Left lung (tissue), 10 donors: Measurements from ENCODE around the gene PHF1. TPM values are rescaled to one million over a fixed set of nuclear protein-coding genes. Genes with fewer than 3 reads are reported as not detected.
"Not testable (repeated sequence)": the region's sequence is repeated elsewhere in the genome, so short reads cannot be mapped to it uniquely, and the experiment has no call there.

Source experiments
- ATAC-seq: fragments of 200-7000 bp; cut with Tn5 transposase; one replicate; pipeline ENCODE4 v1.9.1; 2020; ENCODE audit warnings: moderate library complexity
- DNase-seq, 4 donors: peaks; one replicate each; pipeline ENCODE4 v3.0.0-alpha.2; 2013 to 2020
- H3K27ac ChIP-seq, 2 donors: fragments of 200-600 bp; sonication (generic) in 1 of 2; one replicate each; pipeline versions ENCODE4 v1.5.0 to v1.8.0; 2020 to 2021
- H3K27me3 ChIP-seq, 2 donors: fragments of 200-600 bp; sonication (generic) in 1 of 2; one replicate each; pipeline versions ENCODE4 v1.5.0 to v1.8.0; 2020 to 2021
- H3K36me3 ChIP-seq, 2 donors: fragments of 200-600 bp; sonication (generic) in 1 of 2; one replicate each; pipeline versions ENCODE4 v1.5.0 to v1.8.0; 2020 to 2021
- H3K4me1 ChIP-seq, 2 donors: fragments of 200-600 bp; one replicate each; pipeline ENCODE4 v1.8.0; 2021
- H3K4me3 ChIP-seq, 2 donors: fragments of 200-600 bp; sonication (generic) in 1 of 2; one replicate each; pipeline versions ENCODE4 v1.5.0 to v1.8.0; 2020 to 2021; ENCODE audit warnings: mild to moderate bottlenecking in 1 of 2
- H3K9me3 ChIP-seq, 2 donors: fragments of 200-600 bp; sonication (generic) in 1 of 2; one replicate each; pipeline versions ENCODE4 v1.5.0 to v1.8.0; 2020 to 2021
- intact Hi-C, 2 donors: fragments of 100-400 bp; cut with DNase I; formaldehyde crosslinking; loops; one replicate each; pipeline versions ENCODE4 v1.11.2 to v1.14.2; 2022
- polyA plus RNA-seq, 6 donors: library from polyadenylated mRNA; unstranded; fragments of 120-200 nt; gene quantifications; one replicate each; pipeline ENCODE4 v1.2.1, GENCODE V29; 2013; ENCODE audit not compliant: insufficient read length in 6 of 6
- total RNA-seq, 2 donors: library from RNA; stranded (reverse); fragmentation: NEBNext Ultra II Directional; extraction: Animal tissue kit (Norgen Biotek cat#: 25700); gene quantifications; one replicate each; pipeline ENCODE4 v1.2.1, GENCODE V29; 2021
- TF ChIP-seq, protein P1 (sequence below), 2 donors: fragments of 200-600 bp; sonication (generic) in 1 of 2; IDR thresholded peaks; one replicate each; pipeline versions ENCODE4 v1.5.0 to v1.8.0; 2021; ENCODE audit warnings: antibody characterized with exemption in 2 of 2
- donor health status: DM: no; HTN: yes; CAD: no.
- donor health status: DM: no; HTN: no; CAD: no.

PHF1 gene
- total and polyA plus RNA-seq, 8 donors, result 43.4 to 91.9 (median 68.4) TPM

DNA sequence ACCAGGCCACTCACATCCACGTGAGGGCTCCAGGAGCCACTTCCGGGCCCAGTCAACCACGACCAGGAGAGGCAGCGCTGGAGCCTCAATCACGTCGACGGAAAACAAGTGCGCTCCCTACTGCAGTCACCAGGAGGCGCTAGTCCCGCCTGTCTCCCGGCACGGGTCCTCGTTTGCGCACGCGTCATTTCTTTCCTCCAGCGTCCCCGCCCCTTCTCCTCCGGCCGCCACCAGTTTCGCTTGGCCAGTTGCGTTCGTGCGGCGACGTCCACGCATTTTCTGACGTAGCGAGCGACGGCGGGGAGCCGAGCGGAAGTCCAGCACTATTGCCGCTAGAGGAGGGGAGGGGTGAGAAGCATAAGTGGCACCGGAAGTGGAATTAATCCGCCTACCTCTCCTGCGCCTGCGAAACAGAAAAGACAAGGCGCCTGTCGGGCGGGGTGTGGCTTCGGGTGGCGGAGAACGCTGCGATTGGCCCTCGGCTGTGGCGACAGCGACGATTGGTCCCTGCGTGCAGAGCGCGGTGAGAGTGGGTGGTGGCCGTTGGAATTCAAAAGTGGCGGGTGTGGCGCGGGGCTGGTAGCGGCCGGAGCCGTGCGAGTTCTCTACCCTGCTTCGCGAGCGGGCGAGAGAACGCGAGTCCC lies 19.4 kb upstream of the PHF1 start, which contains the start of gene KIFC1:
TSS of gene KIFC1 (plus strand) at position 546 of the 644 bp plus-strand sequence. CDS start 163 bp downstream, outside the sequence.
- TF ChIP-seq, protein P1, sequence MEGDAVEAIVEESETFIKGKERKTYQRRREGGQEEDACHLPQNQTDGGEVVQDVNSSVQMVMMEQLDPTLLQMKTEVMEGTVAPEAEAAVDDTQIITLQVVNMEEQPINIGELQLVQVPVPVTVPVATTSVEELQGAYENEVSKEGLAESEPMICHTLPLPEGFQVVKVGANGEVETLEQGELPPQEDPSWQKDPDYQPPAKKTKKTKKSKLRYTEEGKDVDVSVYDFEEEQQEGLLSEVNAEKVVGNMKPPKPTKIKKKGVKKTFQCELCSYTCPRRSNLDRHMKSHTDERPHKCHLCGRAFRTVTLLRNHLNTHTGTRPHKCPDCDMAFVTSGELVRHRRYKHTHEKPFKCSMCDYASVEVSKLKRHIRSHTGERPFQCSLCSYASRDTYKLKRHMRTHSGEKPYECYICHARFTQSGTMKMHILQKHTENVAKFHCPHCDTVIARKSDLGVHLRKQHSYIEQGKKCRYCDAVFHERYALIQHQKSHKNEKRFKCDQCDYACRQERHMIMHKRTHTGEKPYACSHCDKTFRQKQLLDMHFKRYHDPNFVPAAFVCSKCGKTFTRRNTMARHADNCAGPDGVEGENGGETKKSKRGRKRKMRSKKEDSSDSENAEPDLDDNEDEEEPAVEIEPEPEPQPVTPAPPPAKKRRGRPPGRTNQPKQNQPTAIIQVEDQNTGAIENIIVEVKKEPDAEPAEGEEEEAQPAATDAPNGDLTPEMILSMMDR (IDR thresholded peaks at IDR 0.05), result peak; percentile 91 to 96
- Histone ChIP-seq H3K27ac (peak within 1 kb of the TSS; percentile 87 to 94), H3K4me3 (peak within 1 kb of the TSS; percentile 55 to 57), H3K36me3 (no peaks in the 10 kb centered on the region), H3K27me3 (no peaks in the 10 kb centered on the region), H3K4me1 (peaks cover 0 to 25% of the 10 kb centered on the region in 2 donors), H3K9me3 (no peaks in the 10 kb centered on the region)
- peak; percentile 99 to 100 (median 100) for DNase-seq
- ATAC-seq, result peak; percentile 95
- intact Hi-C loops, result no loop called here

DNA sequence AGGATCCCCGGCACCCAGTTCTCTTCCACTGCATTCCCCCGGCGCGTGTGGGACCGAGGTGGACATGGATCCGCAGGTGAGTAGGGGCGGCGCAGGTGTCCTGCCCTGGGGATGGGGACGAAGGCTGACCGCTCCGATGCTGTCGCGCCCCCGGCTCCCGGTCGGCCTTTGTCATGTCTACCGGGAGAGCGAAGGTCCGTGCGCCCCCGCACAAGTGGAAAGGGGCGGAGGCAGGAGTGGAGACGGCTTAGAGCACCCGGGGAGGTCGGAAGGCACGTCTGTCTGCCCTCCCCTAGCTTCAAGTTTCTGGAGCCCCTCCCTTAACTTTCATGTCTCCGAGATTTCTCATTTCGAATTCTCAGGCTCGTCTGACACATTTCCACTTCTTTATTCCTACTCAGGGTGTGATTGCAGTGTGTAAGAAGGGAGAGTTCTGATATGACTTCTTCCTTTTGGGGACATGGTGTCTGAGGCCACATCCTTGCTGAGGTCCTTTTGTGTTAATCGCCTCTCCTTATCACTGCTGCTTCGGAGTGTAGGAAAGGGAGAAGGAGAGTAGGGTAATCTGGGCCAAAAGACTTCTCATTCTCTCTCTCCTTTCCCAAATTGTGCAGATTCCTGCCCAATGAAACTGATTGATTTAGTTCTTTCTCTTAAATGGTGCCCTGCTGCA lies 18.8 kb upstream of the PHF1 start:
- H3K4me3 ChIP-seq, result peak overlapping the region; percentile 55 to 57
- peaks cover 0 to 25% of the 10 kb centered on the region in 2 donors for H3K4me1 ChIP-seq
- peak overlapping the region; percentile 87 to 94 for H3K27ac ChIP-seq
- ATAC-seq, result peak; percentile 1
- peak in 1 of 4 donors; percentile 24 for DNase-seq
- intact Hi-C loops, result no loop called here
- H3K27me3 ChIP-seq, result no peaks in the 10 kb centered on the region
- H3K9me3 ChIP-seq, result no peaks in the 10 kb centered on the region
- TF ChIP-seq, protein P1 (IDR thresholded peaks at IDR 0.05), result no peak
- H3K36me3 ChIP-seq, result no peaks in the 10 kb centered on the region

DNA sequence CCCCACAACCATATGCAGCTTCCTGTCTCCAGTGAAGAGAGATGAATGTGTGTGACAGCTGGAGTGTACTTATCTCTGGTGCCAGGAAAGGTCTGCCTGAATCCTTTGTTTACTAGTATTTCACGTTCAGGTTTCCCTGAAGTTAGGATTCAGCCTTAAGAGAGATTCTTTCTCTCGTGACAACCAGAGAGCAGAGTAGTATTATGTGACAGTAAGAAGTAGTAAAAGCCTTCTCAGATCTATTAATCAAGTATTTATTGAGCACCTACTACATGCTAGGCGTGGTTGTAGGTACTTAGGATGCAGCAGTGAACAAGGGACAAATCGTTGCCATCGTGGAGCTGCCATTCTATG lies 18.2 kb upstream of the PHF1 start:
- TF ChIP-seq, protein P1 (IDR thresholded peaks at IDR 0.05), result no peak
- Histone ChIP-seq H3K9me3 (no peaks in the 10 kb centered on the region), H3K4me1 (peaks cover 0 to 25% of the 10 kb centered on the region in 2 donors), H3K36me3 (no peaks in the 10 kb centered on the region), H3K4me3 (peak overlapping the region; percentile 55 to 57), H3K27ac (peak overlapping the region in 1 of 2 donors; percentile 87), H3K27me3 (no peaks in the 10 kb centered on the region)
- intact Hi-C loops, result no loop called here
- DNase-seq, result no peak
- no peak for ATAC-seq

DNA sequence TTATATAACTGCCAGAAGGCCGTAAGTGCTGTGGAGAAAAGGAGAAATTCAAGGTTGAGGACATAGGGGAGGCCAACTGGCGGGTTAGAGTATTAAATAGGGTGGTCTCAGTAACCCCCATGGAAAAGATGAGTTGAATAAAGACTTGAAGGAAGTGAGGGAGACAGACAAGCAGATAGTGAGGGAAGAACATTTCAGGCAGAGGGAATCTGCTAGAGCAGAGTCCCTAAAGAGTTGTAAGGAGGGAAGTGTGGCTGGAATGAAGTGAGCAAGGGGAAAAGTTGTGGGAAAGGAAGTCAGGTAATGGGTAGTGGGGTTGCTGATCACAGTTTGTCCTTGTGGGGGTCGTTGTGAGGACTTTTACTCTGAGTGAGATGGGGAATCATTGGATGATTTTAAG lies 17.8 kb upstream of the PHF1 start:
- intact Hi-C loops, result no loop called here
- DNase-seq, result no peak
- Histone ChIP-seq H3K9me3 (no peaks in the 10 kb centered on the region), H3K27ac (no peak overlapping the region), H3K36me3 (no peaks in the 10 kb centered on the region), H3K4me1 (peaks cover 0 to 25% of the 10 kb centered on the region in 2 donors), H3K27me3 (no peaks in the 10 kb centered on the region), H3K4me3 (no peak overlapping the region)
- TF ChIP-seq, protein P1 (IDR thresholded peaks at IDR 0.05), result no peak
- no peak for ATAC-seq

DNA sequence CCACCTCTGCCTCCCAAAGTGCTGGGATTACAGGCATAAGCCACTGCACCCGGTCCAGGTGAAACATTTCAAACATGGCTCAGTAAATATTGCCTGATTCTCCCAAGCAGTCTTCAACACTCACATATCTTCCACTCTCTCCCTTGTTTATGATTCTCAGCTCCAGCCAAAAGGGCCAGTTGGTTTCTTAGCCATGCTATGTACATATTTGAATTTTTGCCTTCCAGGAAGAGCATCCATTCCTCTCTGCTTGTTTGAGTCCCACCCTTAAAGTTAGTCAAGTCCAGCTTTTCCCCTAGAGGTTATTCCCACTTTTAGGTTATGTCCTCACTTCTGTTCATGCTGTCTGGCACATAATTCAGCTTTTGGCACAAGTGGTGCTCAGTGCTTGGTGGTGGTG lies 13.3 kb upstream of the PHF1 start:
- TF ChIP-seq, protein P1 (IDR thresholded peaks at IDR 0.05), result no peak
- no peak for DNase-seq
- no peaks in the 10 kb centered on the region for H3K36me3 ChIP-seq
- no peak overlapping the region for H3K27ac ChIP-seq
- peaks cover 0 to 10% of the 10 kb centered on the region in 2 donors for H3K4me1 ChIP-seq
- intact Hi-C loops, result no loop called here
- no peaks in the 10 kb centered on the region for H3K27me3 ChIP-seq
- no peak for ATAC-seq
- H3K9me3 ChIP-seq, result no peaks in the 10 kb centered on the region
- H3K4me3 ChIP-seq, result no peak overlapping the region

DNA sequence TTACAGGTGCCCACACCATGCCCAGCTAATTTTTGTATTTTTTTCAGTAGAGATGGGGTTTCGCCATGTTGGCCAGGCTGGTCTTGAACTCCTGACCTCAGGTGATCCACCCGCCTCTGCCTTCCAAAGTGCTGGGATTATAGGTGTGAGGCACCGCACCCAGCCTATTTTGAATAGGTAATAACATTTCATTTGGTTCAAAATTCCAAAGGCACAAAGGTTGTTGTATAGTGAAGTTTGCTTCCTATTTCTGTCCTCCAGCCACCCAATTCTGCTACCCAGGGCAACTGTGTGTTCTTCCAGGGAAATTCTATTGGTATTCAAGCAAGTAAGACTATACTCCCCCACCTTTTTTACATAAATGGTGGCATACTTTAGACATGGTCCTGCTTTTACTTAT lies 12.2 kb upstream of the PHF1 start:
- ATAC-seq, intact Hi-C loops, H3K27ac ChIP-seq, H3K9me3 ChIP-seq, H3K36me3 ChIP-seq, H3K27me3 ChIP-seq, H3K4me1 ChIP-seq, DNase-seq, H3K4me3 ChIP-seq: not testable (repeated sequence)

DNA sequence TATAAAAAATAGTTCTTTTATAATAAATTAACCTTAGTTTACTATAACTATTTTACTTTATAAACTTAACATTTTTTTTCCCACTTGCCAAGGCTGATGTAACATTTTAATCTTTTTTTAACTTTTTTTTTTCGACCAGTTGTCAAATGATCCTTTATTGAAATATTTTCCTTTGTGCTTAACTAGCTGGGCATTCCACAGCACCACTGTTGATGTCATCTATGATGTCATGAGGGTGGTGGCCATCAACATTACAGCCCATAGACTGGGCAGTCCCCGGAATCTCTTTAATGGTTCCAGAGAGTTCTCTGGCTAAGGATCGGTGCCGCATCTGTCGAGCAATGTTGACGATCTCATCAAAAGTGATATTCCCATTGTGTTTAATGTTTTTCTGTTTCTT lies 10.9 kb upstream of the PHF1 start:
- ATAC-seq, DNase-seq, H3K27ac ChIP-seq, H3K4me1 ChIP-seq, intact Hi-C loops, H3K36me3 ChIP-seq, H3K4me3 ChIP-seq, H3K9me3 ChIP-seq, H3K27me3 ChIP-seq: not testable (repeated sequence)
